Transverse colon (tissue), 4 donors: ENCODE data around the gene NT5C1A. TPM values are rescaled to one million over a fixed set of nuclear protein-coding genes. Genes with fewer than 3 reads are reported as not detected.

Source experiments
- DNase-seq: peaks from one replicate; pipeline ENCODE4 v3.0.0-alpha.2; 2019
- H3K27ac ChIP-seq, 4 donors: fragments of 200-600 bp; sonication (generic); 2 replicates each; pipeline ENCODE4 v1.5.1; 2016 to 2018; ENCODE audit warnings: inconsistent platforms in 4 of 4
- H3K27me3 ChIP-seq: fragments of 200-600 bp; sonication (generic); 2 replicates; pipeline ENCODE4 v1.5.1; 2017; ENCODE audit warnings: inconsistent platforms
- H3K36me3 ChIP-seq, 4 donors: fragments of 200-600 bp; sonication (generic); 2 replicates each; pipeline ENCODE4 v1.5.1; 2017 to 2019; ENCODE audit warnings: inconsistent platforms in 4 of 4
- H3K4me1 ChIP-seq, 4 donors: fragments of 200-600 bp; sonication (generic); 2 replicates each; pipeline ENCODE4 v1.5.1; 2017 to 2020; ENCODE audit warnings: inconsistent platforms in 4 of 4
- H3K4me3 ChIP-seq, 4 donors: fragments of 200-600 bp; sonication (generic); 1 replicate in 1 of 4; 2 replicates in 3 of 4; pipeline versions ENCODE4 v1.5.1 to v1.6.1; 2017 to 2019; ENCODE audit warnings: inconsistent platforms in 4 of 4
- H3K9me3 ChIP-seq, 2 donors: fragments of 200-600 bp; sonication (generic); 2 replicates each; pipeline ENCODE4 v1.5.1; 2017 to 2019; ENCODE audit warnings: inconsistent platforms in 2 of 2
- EP300 ChIP-seq: sonication (generic); formaldehyde crosslinking; IDR thresholded peaks from one replicate; pipeline ENCODE4 v1.6.1; 2017; ENCODE audit warnings: antibody characterized with exemption, low read depth
- POLR2A ChIP-seq: fragments of 450-650 bp; IDR thresholded peaks from one replicate; pipeline ENCODE4 v1.6.1; 2016; ENCODE audit warnings: antibody characterized with exemption, mild to moderate bottlenecking, moderate library complexity
- POLR2AphosphoS5 ChIP-seq, 3 donors: sonication (generic); formaldehyde crosslinking; IDR thresholded peaks; one replicate each; pipeline ENCODE4 v1.6.1; 2016; ENCODE audit warnings: antibody characterized with exemption in 3 of 3
- WGBS, 2 donors: methylation state at CpG; one replicate each; pipeline ENCODE4 v1.1.5; 2018; ENCODE audit warnings: low coverage in 1 of 2; 5-methylcytosine and 5-hydroxymethylcytosine counted together
- in situ Hi-C, 4 donors: fragments of 200-750 bp; cut with MboI; loops; one replicate each; pipeline versions ENCODE4 v1.15.0 to v1.15.1; 2017; ENCODE audit warnings: low sequenced_read_pairs in 3 of 4, low pct_ligation_motif_present in 1 of 4, low pct_unique_long_range_greater_than_20kb in 1 of 4
- intact Hi-C: fragments of 100-400 bp; cut with DNase I; formaldehyde crosslinking; loops from one replicate; pipeline ENCODE4 v1.15.1; 2023; ENCODE audit warnings: low total_unique reads
- total RNA-seq, 4 donors: library from RNA; depleted of rRNA; stranded (reverse); fragments of >200 nt; gene quantifications; one replicate each; pipeline ENCODE4 v1.1.0, GENCODE V29; 2016
- TF ChIP-seq, protein P1 (sequence below), 5 experiments: fragments of 200-600 bp in 3 of 5; fragments of 450-650 bp in 2 of 5; sonication (generic) in 3 of 5; IDR thresholded peaks; 1 replicate in 2 of 5; 2 replicates in 3 of 5; pipeline ENCODE4 v1.5.1; 2016 to 2017; ENCODE audit warnings: antibody characterized with exemption in 5 of 5, inconsistent platforms in 3 of 5, mild to moderate bottlenecking in 2 of 5, moderate library complexity in 1 of 5

NT5C1A gene
- total RNA-seq, 4 donors from 2014 or later, result not detected

DNA sequence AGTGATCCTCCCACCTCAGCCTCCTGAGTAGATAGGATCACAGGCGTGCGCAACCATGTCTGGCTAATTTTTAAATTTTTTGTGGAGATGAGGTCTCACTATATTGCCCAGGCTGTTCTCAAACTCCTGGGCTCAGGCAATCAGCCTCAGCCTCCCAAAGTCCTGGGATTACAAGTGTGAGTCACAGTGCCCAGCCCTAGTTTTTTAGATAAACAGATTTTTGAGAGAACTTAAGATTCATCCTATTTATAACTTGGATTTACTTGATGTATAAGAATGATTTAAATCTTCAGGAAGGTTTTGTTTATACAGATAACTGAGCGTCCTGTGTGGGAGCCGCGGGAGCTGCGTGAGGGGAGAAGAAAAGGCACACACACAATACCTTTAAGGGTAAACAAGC, 58.7 kb downstream of the NT5C1A start:
- Histone ChIP-seq H3K27ac (no peak overlapping the region), H3K36me3 (no peaks in the 10 kb centered on the region), H3K4me1 (peaks cover 0 to 3% (median 0%) of the 10 kb centered on the region in 4 donors), H3K27me3 (no peaks in the 10 kb centered on the region), H3K4me3 (no peak overlapping the region), H3K9me3 (no peaks in the 10 kb centered on the region)
- intact Hi-C loops, result no loop called here
- WGBS, 2 donors, result 58 to 93% methylated on average over 3 to 6 of the region's 6 CpGs
- TF ChIP-seq EP300 (no peak), POLR2AphosphoS5 (IDR thresholded peaks at IDR 0.05) (no peak), POLR2A (no peak)
- TF ChIP-seq, protein P1, sequence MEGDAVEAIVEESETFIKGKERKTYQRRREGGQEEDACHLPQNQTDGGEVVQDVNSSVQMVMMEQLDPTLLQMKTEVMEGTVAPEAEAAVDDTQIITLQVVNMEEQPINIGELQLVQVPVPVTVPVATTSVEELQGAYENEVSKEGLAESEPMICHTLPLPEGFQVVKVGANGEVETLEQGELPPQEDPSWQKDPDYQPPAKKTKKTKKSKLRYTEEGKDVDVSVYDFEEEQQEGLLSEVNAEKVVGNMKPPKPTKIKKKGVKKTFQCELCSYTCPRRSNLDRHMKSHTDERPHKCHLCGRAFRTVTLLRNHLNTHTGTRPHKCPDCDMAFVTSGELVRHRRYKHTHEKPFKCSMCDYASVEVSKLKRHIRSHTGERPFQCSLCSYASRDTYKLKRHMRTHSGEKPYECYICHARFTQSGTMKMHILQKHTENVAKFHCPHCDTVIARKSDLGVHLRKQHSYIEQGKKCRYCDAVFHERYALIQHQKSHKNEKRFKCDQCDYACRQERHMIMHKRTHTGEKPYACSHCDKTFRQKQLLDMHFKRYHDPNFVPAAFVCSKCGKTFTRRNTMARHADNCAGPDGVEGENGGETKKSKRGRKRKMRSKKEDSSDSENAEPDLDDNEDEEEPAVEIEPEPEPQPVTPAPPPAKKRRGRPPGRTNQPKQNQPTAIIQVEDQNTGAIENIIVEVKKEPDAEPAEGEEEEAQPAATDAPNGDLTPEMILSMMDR (IDR thresholded peaks at IDR 0.05), result no peak
- no peak for DNase-seq
- in situ Hi-C loops, result no loop called here

DNA sequence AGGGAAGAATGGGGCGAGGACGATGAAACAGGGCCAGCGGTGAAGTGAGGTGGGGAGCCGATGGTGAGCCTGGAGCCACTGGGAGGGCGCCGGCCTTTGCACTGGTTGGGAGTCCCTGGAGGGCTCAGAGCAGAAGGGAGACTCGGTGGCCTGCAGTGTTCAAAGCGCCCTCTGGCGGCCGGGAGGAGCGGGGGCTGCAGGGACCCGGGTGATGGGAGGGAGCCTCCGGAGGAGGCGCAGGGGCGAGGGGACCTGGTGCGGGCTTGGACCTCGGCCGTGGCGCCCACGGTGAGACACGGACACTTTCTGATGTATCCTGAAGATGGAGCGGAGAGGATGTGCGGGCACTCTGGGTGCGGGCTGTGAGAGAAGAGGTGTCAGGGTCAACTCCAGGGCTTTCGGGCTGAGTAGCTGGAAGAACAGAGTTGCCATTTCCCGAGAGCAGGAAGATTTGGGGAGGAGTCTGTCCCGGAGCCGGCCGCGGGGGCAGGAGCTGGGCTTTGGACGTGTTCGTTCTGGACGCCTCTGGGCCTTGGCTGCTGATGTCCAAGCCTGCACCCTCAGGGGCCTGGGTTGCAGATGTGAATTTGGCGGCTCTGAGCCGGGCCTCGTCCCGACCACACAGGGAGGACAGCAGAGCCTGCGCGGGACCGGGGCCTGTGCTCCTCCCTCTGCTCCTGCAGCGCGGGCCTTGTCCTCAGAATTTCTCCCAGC, 62.1 kb downstream of the NT5C1A start:
- in situ Hi-C loops (loop anchor here in 3 of 4 donors (5.0 to 10.0 kb wide), 3 partner anchors 45 to 115 kb away; no protein-coding TSS in a partner anchor), intact Hi-C loops (loop anchor here (2.0 to 5.0 kb wide), 2 partner anchors 43 to 113 kb away; no protein-coding TSS in a partner anchor)
- 48 to 69% methylated on average over 5 to 41 of the region's 42 CpGs for WGBS, 2 donors
- Histone ChIP-seq H3K9me3 (no peaks in the 10 kb centered on the region), H3K4me1 (peaks cover 0 to 3% (median 0%) of the 10 kb centered on the region in 4 donors), H3K36me3 (no peaks in the 10 kb centered on the region), H3K4me3 (no peak overlapping the region), H3K27ac (peak overlapping the region in 1 of 4 donors; percentile 8), H3K27me3 (peaks cover 2% of the 10 kb centered on the region)
- peak; percentile 66 for DNase-seq
- TF ChIP-seq POLR2AphosphoS5 (IDR thresholded peaks at IDR 0.05), result no peak
- TF ChIP-seq, protein P1 (IDR thresholded peaks at IDR 0.05), result peak in 3 of 5 experiments; percentile 53 to 73 (median 62)

Other genes starting within 250 kb of the NT5C1A start
- 10 to 100 TPM in 2 of 4 donors, not detected in 2; 11.0 to 12.3 TPM for gene BMP8A, start 180.5 kb downstream of the NT5C1A start, total RNA-seq
- 100 to 1,000 TPM in 3 of 4 donors, 10 to 100 TPM in 1; 79.1 to 193 (median 142) TPM for gene PABPC4, start 95.3 kb downstream of the NT5C1A start, total RNA-seq
- 10 to 100 TPM in 1 of 4 donors, 1 to 10 TPM in 3; 1.2 to 12.1 (median 2.5) TPM for gene HEYL, start 32.5 kb downstream of the NT5C1A start, total RNA-seq
- gene HPCAL4, start 19.3 kb upstream of the NT5C1A start, total RNA-seq, result under 1 TPM in 2 of 4 donors, not detected in 2; 0.14 to 0.16 TPM
- gene PPIE, start 66.8 kb upstream of the NT5C1A start, total RNA-seq, result 10 to 100 TPM in 3 of 4 donors, 1 to 10 TPM in 1; 9.8 to 43.3 (median 23.5) TPM
- gene OXCT2, start 99.2 kb upstream of the NT5C1A start, total RNA-seq, result 10 to 100 TPM in 1 of 4 donors, 1 to 10 TPM in 2, under 1 TPM in 1; 0.40 to 10.8 (median 6.2) TPM
- gene BMP8B, start 116.8 kb upstream of the NT5C1A start, total RNA-seq, result 10 to 100 TPM in 3 of 4 donors, 1 to 10 TPM in 1; 1.2 to 27.2 (median 17.4) TPM
- 10 to 100 TPM; 16.8 to 35.4 (median 19.2) TPM for gene TRIT1, start 211.4 kb upstream of the NT5C1A start, total RNA-seq
- 10 to 100 TPM; 14.2 to 27.3 (median 15.8) TPM for gene MYCL, start 229.8 kb upstream of the NT5C1A start, total RNA-seq